NB4 (cell line): ENCODE results near the gene STK11IP.

ENCODE experiments used
- DNase-seq: peaks from one replicate; pipeline ENCODE4 v3.0.0; 2010; ENCODE audit warnings: low read depth
- H3K4me3 ChIP-seq: one replicate; pipeline ENCODE4 v1.5.1; 2011; ENCODE audit warnings: mild to moderate bottlenecking, low read depth, low read length, moderate library complexity
- CTCF ChIP-seq: IDR thresholded peaks from one replicate; pipeline ENCODE4 v1.5.1; 2012; ENCODE audit warnings: low read depth, low read length
- MAX ChIP-seq: IDR thresholded peaks from 2 replicates; pipeline ENCODE4 v1.6.1; 2011; ENCODE audit warnings: low read depth, low read length
- MYC ChIP-seq: IDR thresholded peaks from 2 replicates; pipeline ENCODE4 v1.6.1; 2011; ENCODE audit warnings: low read depth, low read length
- POLR2A ChIP-seq: IDR thresholded peaks from 2 replicates; pipeline ENCODE4 v1.6.1; 2011; ENCODE audit warnings: mild to moderate bottlenecking; ENCODE audit not compliant: insufficient read length; ENCODE audit errors: extremely low read depth

Gene STK11IP

GRCh38 chr2:219605607-219605954 lies 7.9 kb downstream of the STK11IP start:
- H3K4me3 ChIP-seq: no peak overlapping the region
- no peak for DNase-seq
- no peak for TF ChIP-seq MAX
- no peak for TF ChIP-seq MYC
- no peak for TF ChIP-seq CTCF
- TF ChIP-seq POLR2A: no peak

GRCh38 chr2:219607931-219608330 lies 10.3 kb downstream of the STK11IP start:
- H3K4me3 ChIP-seq: no peak overlapping the region
- DNase-seq: no peak
- no peak for TF ChIP-seq POLR2A
- TF ChIP-seq MYC: no peak
- no peak for TF ChIP-seq MAX
- no peak for TF ChIP-seq CTCF

GRCh38 chr2:219608399-219608964 lies 10.8 kb downstream of the STK11IP start:
- DNase-seq: no peak
- no peak for TF ChIP-seq MYC
- TF ChIP-seq POLR2A: no peak
- no peak for TF ChIP-seq MAX
- TF ChIP-seq CTCF: no peak
- H3K4me3 ChIP-seq: no peak overlapping the region

- no peak for TF ChIP-seq MYC
- TF ChIP-seq MAX: no peak
- no peak for TF ChIP-seq POLR2A
- no peak for TF ChIP-seq CTCF
- DNase-seq: no peak
Measured at GRCh38 chr2:219609149-219609750, 11.6 kb downstream of the STK11IP start.

GRCh38 chr2:219611306-219611705 lies 13.6 kb downstream of the STK11IP start:
- no peak for TF ChIP-seq MYC
- no peak for TF ChIP-seq POLR2A
- TF ChIP-seq CTCF: no peak
- no peak for TF ChIP-seq MAX
- H3K4me3 ChIP-seq: no peak overlapping the region

More at GRCh38 chr2:219609149-219609750, 11.6 kb downstream of the STK11IP start:
- H3K4me3 ChIP-seq: no peak overlapping the region

More at GRCh38 chr2:219611306-219611705, 13.6 kb downstream of the STK11IP start:
- no peak for DNase-seq
